Endothelial cell of umbilical vein (primary cell): ENCODE measurements around the gene RALGAPB. TPM values are rescaled to one million over a fixed set of nuclear protein-coding genes. Genes with fewer than 3 reads are reported as not detected.

Source experiments
- BruUV-seq: library from RNA; stranded (reverse); fragments of 400-500 nt; replicated peaks from 2 replicates; lab custom pipeline; 2021; lab: Mats Ljungman, UMichigan
- CTCF ChIA-PET: fragments of 300-600, 350-600 bp; sonication (Branson Sonifier 250); formaldehyde crosslinking; loops from one replicate; lab custom pipeline; 2021; ENCODE audit warnings: antibody characterized with exemption, inconsistent platforms; lab: Charles Lee
- POLR2A ChIA-PET: fragments of 300-600, 350-600 bp; sonication (Branson Sonifier 250); formaldehyde crosslinking; loops from one replicate; lab custom pipeline; 2021; ENCODE audit warnings: antibody characterized with exemption, inconsistent platforms; lab: Charles Lee
- DNase-seq: peaks from one replicate; pipeline ENCODE4 v3.0.0-alpha.2; 2011; ENCODE audit warnings: low read depth, low spot score
- FAIRE-seq: peaks from 2 replicates; lab custom pipeline; 2011; peaks lifted over from hg19 to GRCh38; lab: Jason Lieb, UNC
- H2AFZ ChIP-seq: 2 replicates; pipeline ENCODE4 v1.6.0; 2012; ENCODE audit warnings: low read depth, low read length, control low read depth, inconsistent platforms
- H3K27ac ChIP-seq: 2 replicates; pipeline ENCODE4 v1.5.1; 2011; ENCODE audit warnings: low read depth, mild to moderate bottlenecking, control low read depth, low read length, moderate library complexity; ENCODE audit not compliant: insufficient read depth
- H3K27me3 ChIP-seq, 2 experiments: 2 replicates each; pipeline versions ENCODE4 v1.6.0 to v1.6.1; 2011; ENCODE audit warnings: low read length in 2 of 2, mixed read lengths in 1 of 2; ENCODE audit not compliant: control insufficient read depth in 2 of 2, insufficient read depth in 2 of 2
- H3K36me3 ChIP-seq, 2 experiments: 2 replicates in 1 of 2; 3 replicates in 1 of 2; pipeline ENCODE4 v1.5.1; 2011; ENCODE audit warnings: low read length in 2 of 2, mild to moderate bottlenecking in 1 of 2, moderate library complexity in 1 of 2; ENCODE audit not compliant: control insufficient read depth in 2 of 2, insufficient read depth in 2 of 2; ENCODE audit errors: extremely low read depth in 1 of 2
- H3K4me1 ChIP-seq: 3 replicates; pipeline ENCODE4 v1.5.1; 2011; ENCODE audit warnings: mild to moderate bottlenecking, low read length; ENCODE audit not compliant: control insufficient read depth, insufficient read depth; ENCODE audit errors: extremely low read depth
- H3K4me2 ChIP-seq: 2 replicates; pipeline ENCODE4 v1.6.1; 2011; ENCODE audit warnings: low read length, control low read depth, mixed read lengths; ENCODE audit not compliant: insufficient read depth
- H3K4me3 ChIP-seq, 3 experiments: fragments of 200-600 bp in 1 of 3; sonication (generic), shearing (Covaris generic) in 1 of 3; replicated peaks in 1 of 3; 2 replicates each; pipeline ENCODE4 v1.5.1; 2011 to 2016; ENCODE audit warnings: control low read depth in 3 of 3, low read length in 3 of 3, mild to moderate bottlenecking in 2 of 3, inconsistent platforms in 1 of 3, low read depth in 1 of 3, moderate library complexity in 1 of 3; ENCODE audit not compliant: insufficient read depth in 1 of 3
- H3K79me2 ChIP-seq: 2 replicates; pipeline ENCODE4 v1.6.0; 2012; ENCODE audit warnings: low read length, inconsistent platforms; ENCODE audit not compliant: control insufficient read depth, insufficient read depth
- H3K9ac ChIP-seq: replicated peaks from 2 replicates; pipeline ENCODE3; 2011; ENCODE audit warnings: low read length, control low read depth; ENCODE audit not compliant: insufficient read depth; ENCODE audit errors: extremely low read depth
- H3K9me1 ChIP-seq: replicated peaks from 3 replicates; pipeline ENCODE4 v1.6.0; 2011; ENCODE audit warnings: mild to moderate bottlenecking, low read length; ENCODE audit not compliant: control insufficient read depth, insufficient read depth; ENCODE audit errors: extremely low read depth
- H3K9me3 ChIP-seq: replicated peaks from 2 replicates; pipeline ENCODE4 v1.5.1; 2012; ENCODE audit warnings: low read length, inconsistent platforms; ENCODE audit not compliant: control insufficient read depth, insufficient read depth
- H4K20me1 ChIP-seq: replicated peaks from 2 replicates; pipeline ENCODE3; 2011; ENCODE audit warnings: mild to moderate bottlenecking, low read length; ENCODE audit not compliant: control insufficient read depth, insufficient read depth; ENCODE audit errors: extremely low read depth
- EZH2 ChIP-seq: IDR thresholded peaks from 2 replicates; pipeline ENCODE4 v1.6.1; 2012; ENCODE audit warnings: borderline replicate concordance, low read depth, mild to moderate bottlenecking, moderate library complexity, low read length, inconsistent platforms; ENCODE audit not compliant: severe bottlenecking
- FOS ChIP-seq: IDR thresholded peaks from 2 replicates; pipeline ENCODE4 v1.6.1; 2011; ENCODE audit warnings: mild to moderate bottlenecking, low read length, moderate library complexity, borderline replicate concordance; ENCODE audit not compliant: insufficient read depth
- GATA2 ChIP-seq: IDR thresholded peaks from 2 replicates; pipeline ENCODE4 v1.7.0; 2011; ENCODE audit warnings: low read depth, mild to moderate bottlenecking, moderate library complexity, mixed read lengths, low read length; ENCODE audit not compliant: insufficient read length, insufficient read depth
- JUN ChIP-seq: IDR thresholded peaks from 2 replicates; pipeline ENCODE4 v1.6.1; 2011; ENCODE audit warnings: borderline replicate concordance, low read depth; ENCODE audit not compliant: insufficient read length, insufficient read depth
- MYC ChIP-seq: IDR thresholded peaks from one replicate; pipeline ENCODE4 v1.6.1; 2011; ENCODE audit warnings: mild to moderate bottlenecking, low read depth, low read length
- POLR2A ChIP-seq: IDR thresholded peaks from 2 replicates; pipeline ENCODE4 v1.6.1; 2012; ENCODE audit warnings: low read depth, mild to moderate bottlenecking, control low read depth, low read length
- POLR2AphosphoS5 ChIP-seq: IDR thresholded peaks from 2 replicates; pipeline ENCODE4 v1.6.1; 2012; ENCODE audit warnings: low read depth, mild to moderate bottlenecking, control low read depth, low read length, moderate library complexity; ENCODE audit not compliant: insufficient read depth
- dilution Hi-C: fragments of 300-500 bp; cut with MboI; formaldehyde crosslinking; loops from one replicate; pipeline ENCODE4 v1.15.0; 2019; ENCODE audit warnings: low sequenced_read_pairs; ENCODE audit not compliant: extremely low pct_ligation_motif_present
- intact Hi-C: fragments of 100-400 bp; cut with micrococcal nuclease; formaldehyde crosslinking; loops from one replicate; pipeline ENCODE4 v1.10.0; 2022
- polyA plus RNA-seq, 4 experiments: library from polyadenylated mRNA; depleted of rRNA in 3 of 4; stranded (reverse) in 3 of 4; unstranded in 1 of 4; fragments of >200 nt; gene quantifications; 2 replicates each; pipeline versions ENCODE4 v1.2.1 to v1.2.3, GENCODE V29; 2011 to 2012; ENCODE audit warnings: missing spikeins in 1 of 4
- total RNA-seq: library from RNA; stranded (reverse); gene quantifications from 2 replicates; pipeline ENCODE4 v1.2.3, GENCODE V29; 2021
- TF ChIP-seq, protein P1 (sequence below): IDR thresholded peaks from 2 replicates; pipeline ENCODE4 v1.6.1; 2011; ENCODE audit not compliant: insufficient read depth, insufficient read length
- TF ChIP-seq, protein P2 (sequence below), 2 donors: IDR thresholded peaks; 1 replicate in 1 of 2; 2 replicates in 1 of 2; pipeline ENCODE4 v1.5.1; 2011; ENCODE audit warnings: low read length in 2 of 2, mild to moderate bottlenecking in 2 of 2, moderate library complexity in 2 of 2, control low read depth in 1 of 2, inconsistent platforms in 1 of 2, low read depth in 1 of 2; ENCODE audit not compliant: insufficient read depth in 1 of 2; ENCODE audit errors: extremely low read depth in 1 of 2

The RALGAPB gene
- total and polyA plus RNA-seq, 2 donors (not counting 3 experiments of a cell fraction or from before 2014, with no cell fraction given), result 12.8 to 38.7 TPM

DNA sequence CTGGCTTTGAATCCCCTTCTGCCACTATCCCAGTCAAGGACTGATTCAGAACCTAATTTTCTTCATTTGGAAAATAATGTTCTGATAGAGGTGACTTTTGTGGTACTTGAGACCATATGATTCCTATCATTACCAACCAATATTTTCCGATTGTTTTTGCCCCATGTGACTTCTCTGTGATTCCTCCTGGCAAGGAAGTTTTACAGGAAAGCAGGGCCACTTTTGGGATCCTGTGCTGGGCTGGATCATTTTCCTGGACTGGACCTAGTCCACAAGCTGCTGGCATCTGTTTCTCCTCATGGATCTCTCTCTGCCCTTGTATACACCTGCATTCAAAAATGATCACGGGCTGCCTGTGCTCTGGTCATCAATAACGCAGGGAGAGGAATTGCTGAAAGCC is 23.6 kb upstream of the RALGAPB start:
- no peak for FAIRE-seq
- H3K79me2 ChIP-seq, result no peaks in the 10 kb centered on the region

More for the DNA sequence above, 23.6 kb upstream of the RALGAPB start:
- intact Hi-C loops, result no loop called here
- POLR2A ChIA-PET, result no interaction called here
- no peak for TF ChIP-seq POLR2AphosphoS5
- TF ChIP-seq EZH2, result no peak
- TF ChIP-seq POLR2A, result no peak
- TF ChIP-seq, protein P1, sequence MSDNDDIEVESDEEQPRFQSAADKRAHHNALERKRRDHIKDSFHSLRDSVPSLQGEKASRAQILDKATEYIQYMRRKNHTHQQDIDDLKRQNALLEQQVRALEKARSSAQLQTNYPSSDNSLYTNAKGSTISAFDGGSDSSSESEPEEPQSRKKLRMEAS, result no peak
- TF ChIP-seq GATA2, result no peak
- no peak for TF ChIP-seq FOS
- TF ChIP-seq, protein P2, sequence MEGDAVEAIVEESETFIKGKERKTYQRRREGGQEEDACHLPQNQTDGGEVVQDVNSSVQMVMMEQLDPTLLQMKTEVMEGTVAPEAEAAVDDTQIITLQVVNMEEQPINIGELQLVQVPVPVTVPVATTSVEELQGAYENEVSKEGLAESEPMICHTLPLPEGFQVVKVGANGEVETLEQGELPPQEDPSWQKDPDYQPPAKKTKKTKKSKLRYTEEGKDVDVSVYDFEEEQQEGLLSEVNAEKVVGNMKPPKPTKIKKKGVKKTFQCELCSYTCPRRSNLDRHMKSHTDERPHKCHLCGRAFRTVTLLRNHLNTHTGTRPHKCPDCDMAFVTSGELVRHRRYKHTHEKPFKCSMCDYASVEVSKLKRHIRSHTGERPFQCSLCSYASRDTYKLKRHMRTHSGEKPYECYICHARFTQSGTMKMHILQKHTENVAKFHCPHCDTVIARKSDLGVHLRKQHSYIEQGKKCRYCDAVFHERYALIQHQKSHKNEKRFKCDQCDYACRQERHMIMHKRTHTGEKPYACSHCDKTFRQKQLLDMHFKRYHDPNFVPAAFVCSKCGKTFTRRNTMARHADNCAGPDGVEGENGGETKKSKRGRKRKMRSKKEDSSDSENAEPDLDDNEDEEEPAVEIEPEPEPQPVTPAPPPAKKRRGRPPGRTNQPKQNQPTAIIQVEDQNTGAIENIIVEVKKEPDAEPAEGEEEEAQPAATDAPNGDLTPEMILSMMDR (IDR thresholded peaks at IDR 0.05; ENCODE audit: extremely low read depth in 1 of 2, insufficient read depth in 1 of 2, low read depth in 1 of 2, low read length in 2 of 2), result no peak
- TF ChIP-seq MYC, result no peak
- TF ChIP-seq JUN, result no peak
- Histone ChIP-seq H3K4me3 (no peak overlapping the region), H3K9me1 (no peaks in the 10 kb centered on the region), H3K36me3 (peaks cover 0 to 4% of the 10 kb centered on the region in 2 experiments), H3K4me2 (no peak overlapping the region), H2AFZ (no peak overlapping the region), H3K27ac (no peak overlapping the region), H3K4me1 (peaks cover 68% of the 10 kb centered on the region), H3K9me3 (no peaks in the 10 kb centered on the region), H3K27me3 (no peaks in the 10 kb centered on the region), H3K9ac (no peak overlapping the region), H4K20me1 (no peaks in the 10 kb centered on the region)
- CTCF ChIA-PET, result interaction anchor here (4.1 to 4.3 kb wide), 2 partner anchors 16 to 24 kb away, joined by 41 to 106 read pairs; partner anchors contain the start of genes RALGAPB and SNHG17
- dilution Hi-C loops, result no loop called here
- no peak for DNase-seq
- BruUV-seq, result no TSS peak
